ENCODE measurements around the gene TCHP. TPM values are rescaled to one million over a fixed set of nuclear protein-coding genes. Genes with fewer than 3 reads are reported as not detected.

The TCHP gene
- total and polyA plus RNA-seq, 12 donors: 7.0 to 14.1 (median 9.1) TPM

- Histone ChIP-seq H3K4me3 (no peak overlapping the region), H3K36me3 (peaks cover 0 to 4% (median 0%) of the 10 kb centered on the region in 9 donors), H3K4me1 (peaks cover 11 to 32% (median 30%) of the 10 kb centered on the region in 9 donors), H3K27me3 (no peaks in the 10 kb centered on the region), H3K9me3 (no peaks in the 10 kb centered on the region), H3K27ac (no peak overlapping the region)
- intact Hi-C loops (cut with DNase I): loop anchor here in 4 of 10 donors (2.0 to 10.0 kb wide), 3 partner anchors 70 to 283 kb away; no protein-coding TSS in a partner anchor
- TF ChIP-seq, protein P1, sequence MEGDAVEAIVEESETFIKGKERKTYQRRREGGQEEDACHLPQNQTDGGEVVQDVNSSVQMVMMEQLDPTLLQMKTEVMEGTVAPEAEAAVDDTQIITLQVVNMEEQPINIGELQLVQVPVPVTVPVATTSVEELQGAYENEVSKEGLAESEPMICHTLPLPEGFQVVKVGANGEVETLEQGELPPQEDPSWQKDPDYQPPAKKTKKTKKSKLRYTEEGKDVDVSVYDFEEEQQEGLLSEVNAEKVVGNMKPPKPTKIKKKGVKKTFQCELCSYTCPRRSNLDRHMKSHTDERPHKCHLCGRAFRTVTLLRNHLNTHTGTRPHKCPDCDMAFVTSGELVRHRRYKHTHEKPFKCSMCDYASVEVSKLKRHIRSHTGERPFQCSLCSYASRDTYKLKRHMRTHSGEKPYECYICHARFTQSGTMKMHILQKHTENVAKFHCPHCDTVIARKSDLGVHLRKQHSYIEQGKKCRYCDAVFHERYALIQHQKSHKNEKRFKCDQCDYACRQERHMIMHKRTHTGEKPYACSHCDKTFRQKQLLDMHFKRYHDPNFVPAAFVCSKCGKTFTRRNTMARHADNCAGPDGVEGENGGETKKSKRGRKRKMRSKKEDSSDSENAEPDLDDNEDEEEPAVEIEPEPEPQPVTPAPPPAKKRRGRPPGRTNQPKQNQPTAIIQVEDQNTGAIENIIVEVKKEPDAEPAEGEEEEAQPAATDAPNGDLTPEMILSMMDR (IDR thresholded peaks at IDR 0.05): no peak
- ATAC-seq (no peak), DNase-seq (no peak)
- 73% methylated on average over 10 of the region's 10 CpGs for WGBS, 2 donors
Measured at GRCh38 chr12:109877504-109878246, 22.4 kb upstream of the TCHP start.

GRCh38 chr12:109878247-109878625, 21.8 kb upstream of the TCHP start:
- TF ChIP-seq, protein P1 (IDR thresholded peaks at IDR 0.05): no peak
- intact Hi-C loops (cut with DNase I): loop anchor here in 4 of 10 donors (2.0 to 10.0 kb wide), 3 partner anchors 71 to 283 kb away; no protein-coding TSS in a partner anchor
- no peak for ATAC-seq
- WGBS, 2 donors: 92 to 98% methylated on average over 3 of the region's 3 CpGs
- no peaks in the 10 kb centered on the region for H3K9me3 ChIP-seq
- H3K4me3 ChIP-seq: no peak overlapping the region
- H3K4me1 ChIP-seq: peaks cover 11 to 32% (median 30%) of the 10 kb centered on the region in 9 donors
- H3K36me3 ChIP-seq: no peaks in the 10 kb centered on the region
- H3K27ac ChIP-seq: no peak overlapping the region
- no peaks in the 10 kb centered on the region for H3K27me3 ChIP-seq
- no peak for DNase-seq

GRCh38 chr12:109878749-109879148, 21.3 kb upstream of the TCHP start:
- Histone ChIP-seq H3K4me3 (peak overlapping the region in 8 of 10 donors; percentile 63 to 99 (median 92)), H3K27me3 (no peaks in the 10 kb centered on the region), H3K36me3 (no peaks in the 10 kb centered on the region), H3K4me1 (peaks cover 11 to 32% (median 30%) of the 10 kb centered on the region in 9 donors), H3K9me3 (no peaks in the 10 kb centered on the region), H3K27ac (peak overlapping the region in 1 of 10 donors; percentile 95)
- TF ChIP-seq, protein P1 (IDR thresholded peaks at IDR 0.05): no peak
- intact Hi-C loops (cut with DNase I): loop anchor here in 4 of 10 donors (2.0 to 10.0 kb wide), 3 partner anchors 71 to 284 kb away; no protein-coding TSS in a partner anchor
- DNase-seq (no peak), ATAC-seq (no peak)
- 76 to 77% methylated on average over 7 of the region's 7 CpGs for WGBS, 2 donors

DNA sequence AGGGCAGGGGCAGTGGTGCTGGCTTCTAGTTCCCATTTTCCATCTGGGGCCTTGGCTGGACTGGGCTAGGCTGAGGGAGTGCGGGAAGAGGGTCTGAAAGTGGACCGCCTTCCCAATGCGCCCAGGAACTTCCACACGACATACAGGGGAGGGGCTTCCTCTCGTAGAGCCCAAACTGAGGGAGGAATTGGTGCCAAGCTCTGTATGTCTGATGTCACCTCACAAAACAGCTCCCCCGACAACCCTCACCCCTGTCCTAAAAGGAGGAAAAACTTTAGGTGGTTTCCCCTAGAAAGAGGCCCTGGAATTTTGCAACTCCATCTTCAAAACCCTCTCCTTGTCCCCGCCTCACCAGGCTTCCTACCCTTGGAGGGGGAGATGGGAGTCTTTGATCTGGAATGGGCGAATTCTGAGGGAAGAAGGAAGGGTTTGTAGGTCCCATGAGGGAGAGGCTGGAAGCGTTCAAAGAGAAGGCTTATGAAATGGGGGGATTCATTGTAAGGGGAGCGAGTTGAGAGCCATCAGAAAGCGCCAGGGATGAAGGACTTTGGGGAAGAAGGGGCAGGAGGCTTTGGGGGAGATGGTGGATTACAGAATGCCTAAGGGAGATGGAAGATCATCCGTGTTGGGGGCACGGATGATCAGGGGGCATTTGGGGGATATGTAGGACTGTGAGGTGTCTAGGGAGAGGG, 20.6 kb upstream of the TCHP start:
- peak in 4 of 8 donors; percentile 7 to 21 (median 20) for ATAC-seq
- WGBS, 2 donors: 7 to 12% methylated on average over 13 of the region's 13 CpGs
- TF ChIP-seq, protein P1 (IDR thresholded peaks at IDR 0.05): no peak
- intact Hi-C loops (cut with DNase I): loop anchor here (1.0 to 10.0 kb wide), 6 partner anchors 72 to 452 kb away; no protein-coding TSS in a partner anchor
- DNase-seq: no peak
- peak overlapping the region; percentile 50 to 99 (median 88) for H3K4me3 ChIP-seq
- H3K27me3 ChIP-seq: no peaks in the 10 kb centered on the region
- no peaks in the 10 kb centered on the region for H3K36me3 ChIP-seq
- H3K9me3 ChIP-seq: no peaks in the 10 kb centered on the region
- H3K27ac ChIP-seq: peak overlapping the region in 8 of 10 donors; percentile 83 to 95 (median 87)
- peaks cover 11 to 32% (median 30%) of the 10 kb centered on the region in 9 donors for H3K4me1 ChIP-seq
